A673 (cell line): ENCODE data around the gene MORC4. TPM values are rescaled to one million over a fixed set of nuclear protein-coding genes. Genes with fewer than 3 reads are reported as not detected.
A peak's percentile ranks its signal among the peaks of the same experiment; 100 is the strongest.

Experiments
- BruUV-seq: library from RNA; stranded (reverse); fragments of 400-500 nt; replicated peaks from 2 replicates; lab custom pipeline; 2021; lab: Mats Ljungman, UMichigan
- CTCF ChIA-PET: fragments of 300-600 bp; sonication (Branson Sonifier 250); formaldehyde crosslinking; loops from one replicate; lab custom pipeline; 2022; ENCODE audit warnings: antibody characterized with exemption; lab: Charles Lee
- POLR2A ChIA-PET: fragments of 300-600 bp; sonication (Branson Sonifier 250); formaldehyde crosslinking; loops from one replicate; lab custom pipeline; 2022; ENCODE audit warnings: antibody characterized with exemption; ENCODE audit not compliant: low non-redundant PET; lab: Charles Lee
- DNase-seq: peaks from one replicate; pipeline ENCODE4 v3.0.0-alpha.2; 2015; ENCODE audit warnings: low spot score
- H3K27ac ChIP-seq: fragments of 200-600 bp; sonication (generic); 2 replicates; pipeline ENCODE4 v1.5.1; 2016; ENCODE audit warnings: mixed run types, low read depth, mild to moderate bottlenecking, mixed read lengths, antibody characterized with exemption, low read length; ENCODE audit not compliant: poor library complexity, severe bottlenecking
- H3K27me3 ChIP-seq: fragments of 200-600 bp; sonication (generic); replicated peaks from 2 replicates; pipeline ENCODE4 v1.6.1; 2017; ENCODE audit warnings: mixed run types, low read depth, mild to moderate bottlenecking, mixed read lengths, antibody characterized with exemption, low read length; ENCODE audit not compliant: insufficient read depth, poor library complexity
- H3K36me3 ChIP-seq: fragments of 200-600 bp; sonication (generic); 2 replicates; pipeline ENCODE4 v1.6.1; 2016; ENCODE audit warnings: mixed run types, mild to moderate bottlenecking, mixed read lengths, antibody characterized with exemption, low read length; ENCODE audit not compliant: insufficient read depth, poor library complexity, severe bottlenecking
- H3K4me1 ChIP-seq: fragments of 200-600 bp; sonication (generic); 2 replicates; pipeline ENCODE4 v1.6.1; 2017; ENCODE audit warnings: mixed run types, mild to moderate bottlenecking, mixed read lengths, antibody characterized with exemption, low read length; ENCODE audit not compliant: insufficient read depth, poor library complexity, severe bottlenecking
- H3K4me3 ChIP-seq: fragments of 200-600 bp; sonication (generic); 2 replicates; pipeline ENCODE4 v1.5.1; 2016; ENCODE audit warnings: low read depth, mixed run types, mild to moderate bottlenecking, mixed read lengths, low read length; ENCODE audit not compliant: poor library complexity, severe bottlenecking
- H3K9me3 ChIP-seq: fragments of 200-600 bp; sonication (generic); 2 replicates; pipeline ENCODE4 v1.6.1; 2016; ENCODE audit warnings: mixed run types, low read depth, mild to moderate bottlenecking, mixed read lengths, antibody characterized with exemption, low read length; ENCODE audit not compliant: poor library complexity, severe bottlenecking
- CTCF ChIP-seq: fragments of 300-800, 200-600 bp; sonication (generic); conservative IDR thresholded peaks from 2 replicates; pipeline ENCODE4 v1.5.1; 2017; ENCODE audit warnings: low read depth, mild to moderate bottlenecking, antibody characterized with exemption, low read length, moderate library complexity, mixed read lengths
- EZH2 ChIP-seq: fragments of 200-600 bp; sonication (generic); IDR thresholded peaks from 2 replicates; pipeline ENCODE4 v1.6.1; 2017; ENCODE audit warnings: borderline replicate concordance, low read depth, mild to moderate bottlenecking, mixed read lengths, antibody characterized with exemption, low read length; ENCODE audit not compliant: poor library complexity, severe bottlenecking
- intact Hi-C: fragments of 100-400 bp; cut with micrococcal nuclease; formaldehyde crosslinking; loops from one replicate; pipeline ENCODE4 v1.10.0; 2022; ENCODE audit not compliant: unreplicated experiment
- total RNA-seq: library from RNA; stranded (reverse); gene quantifications from 2 replicates; pipeline ENCODE4 v1.2.3, GENCODE V29; 2021

MORC4 gene
- total RNA-seq, 1 experiment from 2014 or later, result 15.9 TPM

GRCh38 chrX:106955004-106955772 is 44.8 kb downstream of the MORC4 start:
- no peak for TF ChIP-seq CTCF
- TF ChIP-seq EZH2, result no peak
- BruUV-seq, result no TSS peak
- Histone ChIP-seq H3K4me3 (no peak overlapping the region), H3K36me3 (no peaks in the 10 kb centered on the region), H3K4me1 (no peaks in the 10 kb centered on the region), H3K27me3 (no peaks in the 10 kb centered on the region), H3K9me3 (no peaks in the 10 kb centered on the region), H3K27ac (no peak overlapping the region)
- no peak for DNase-seq
- intact Hi-C loops, result no loop called here
- POLR2A ChIA-PET, result no interaction called here
- CTCF ChIA-PET, result no interaction called here

GRCh38 chrX:106954041-106954440 is 46.0 kb downstream of the MORC4 start:
- H3K27ac ChIP-seq, result no peak overlapping the region
- H3K36me3 ChIP-seq, result no peaks in the 10 kb centered on the region
- TF ChIP-seq CTCF (no peak), EZH2 (no peak)
- ChIA-PET CTCF (no interaction called here), POLR2A (no interaction called here)
- H3K4me3 ChIP-seq, result no peak overlapping the region
- no peaks in the 10 kb centered on the region for H3K9me3 ChIP-seq
- H3K4me1 ChIP-seq, result no peaks in the 10 kb centered on the region
- intact Hi-C loops, result no loop called here
- no peaks in the 10 kb centered on the region for H3K27me3 ChIP-seq
- no peak for DNase-seq
- no TSS peak for BruUV-seq

- Histone ChIP-seq H3K36me3 (no peaks in the 10 kb centered on the region), H3K9me3 (no peaks in the 10 kb centered on the region), H3K4me3 (no peak overlapping the region), H3K27me3 (no peaks in the 10 kb centered on the region), H3K27ac (no peak overlapping the region), H3K4me1 (no peaks in the 10 kb centered on the region)
- ChIA-PET POLR2A (no interaction called here), CTCF (no interaction called here)
- intact Hi-C loops, result loop anchor here (2.0 kb wide), 1 partner anchor 58 kb away; no protein-coding TSS in a partner anchor
- BruUV-seq, result no TSS peak
- peak; percentile 40 for DNase-seq
- TF ChIP-seq EZH2 (no peak), CTCF (peak; percentile 64)
Measured at GRCh38 chrX:106952988-106953387, 47.0 kb downstream of the MORC4 start.
